ENCODE measurements around the gene KNG1.
"Not testable (repeated sequence)": the region's sequence is repeated elsewhere in the genome, so short reads cannot be mapped to it uniquely, and the experiment has no call there.

KNG1 gene

GRCh38 chr3:186693843-186694242 lies 23.3 kb upstream of the KNG1 start:
- DNase-seq (ENCODE audit: low read depth), result no peak
- TF ChIP-seq, protein P1, sequence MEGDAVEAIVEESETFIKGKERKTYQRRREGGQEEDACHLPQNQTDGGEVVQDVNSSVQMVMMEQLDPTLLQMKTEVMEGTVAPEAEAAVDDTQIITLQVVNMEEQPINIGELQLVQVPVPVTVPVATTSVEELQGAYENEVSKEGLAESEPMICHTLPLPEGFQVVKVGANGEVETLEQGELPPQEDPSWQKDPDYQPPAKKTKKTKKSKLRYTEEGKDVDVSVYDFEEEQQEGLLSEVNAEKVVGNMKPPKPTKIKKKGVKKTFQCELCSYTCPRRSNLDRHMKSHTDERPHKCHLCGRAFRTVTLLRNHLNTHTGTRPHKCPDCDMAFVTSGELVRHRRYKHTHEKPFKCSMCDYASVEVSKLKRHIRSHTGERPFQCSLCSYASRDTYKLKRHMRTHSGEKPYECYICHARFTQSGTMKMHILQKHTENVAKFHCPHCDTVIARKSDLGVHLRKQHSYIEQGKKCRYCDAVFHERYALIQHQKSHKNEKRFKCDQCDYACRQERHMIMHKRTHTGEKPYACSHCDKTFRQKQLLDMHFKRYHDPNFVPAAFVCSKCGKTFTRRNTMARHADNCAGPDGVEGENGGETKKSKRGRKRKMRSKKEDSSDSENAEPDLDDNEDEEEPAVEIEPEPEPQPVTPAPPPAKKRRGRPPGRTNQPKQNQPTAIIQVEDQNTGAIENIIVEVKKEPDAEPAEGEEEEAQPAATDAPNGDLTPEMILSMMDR (IDR thresholded peaks at IDR 0.05; ENCODE audit: low read depth, low read length, missing control alignments), result no peak
- in situ Hi-C loops (cut with HindIII; ENCODE audit: low sequenced_read_pairs), result no loop called here
- H3K4me3 ChIP-seq (ENCODE audit: low read depth, low read length), result no peak overlapping the region

- TF ChIP-seq, protein P1 (IDR thresholded peaks at IDR 0.05; ENCODE audit: low read depth, low read length, missing control alignments), result no peak
- DNase-seq (ENCODE audit: low read depth), result no peak
- in situ Hi-C loops (cut with HindIII; ENCODE audit: low sequenced_read_pairs), result no loop called here
- H3K4me3 ChIP-seq (ENCODE audit: low read depth, low read length), result no peak overlapping the region
Measured at GRCh38 chr3:186694288-186695032, 22.7 kb upstream of the KNG1 start.

GRCh38 chr3:186696522-186696921 lies 20.6 kb upstream of the KNG1 start:
- TF ChIP-seq, protein P1 (IDR thresholded peaks at IDR 0.05; ENCODE audit: low read depth, low read length, missing control alignments), result no peak
- in situ Hi-C loops (cut with HindIII; ENCODE audit: low sequenced_read_pairs), result no loop called here
- DNase-seq (ENCODE audit: low read depth), result no peak
- H3K4me3 ChIP-seq (ENCODE audit: low read depth, low read length), result no peak overlapping the region

- in situ Hi-C loops (cut with HindIII; ENCODE audit: low sequenced_read_pairs), result no loop called here
- DNase-seq (ENCODE audit: low read depth), result no peak
- H3K4me3 ChIP-seq (ENCODE audit: low read depth, low read length), result no peak overlapping the region
- TF ChIP-seq, protein P1 (IDR thresholded peaks at IDR 0.05; ENCODE audit: low read depth, low read length, missing control alignments), result no peak
Measured at GRCh38 chr3:186697510-186697909, 19.6 kb upstream of the KNG1 start.

GRCh38 chr3:186700267-186700666 lies 16.9 kb upstream of the KNG1 start:
- in situ Hi-C loops (cut with HindIII; ENCODE audit: low sequenced_read_pairs), result no loop called here
- no peak for DNase-seq (ENCODE audit: low read depth)
- H3K4me3 ChIP-seq (ENCODE audit: low read depth, low read length), result no peak overlapping the region
- TF ChIP-seq, protein P1 (IDR thresholded peaks at IDR 0.05; ENCODE audit: low read depth, low read length, missing control alignments), result no peak

- DNase-seq (ENCODE audit: low read depth); H3K4me3 ChIP-seq (ENCODE audit: low read depth, low read length); in situ Hi-C loops (cut with HindIII; ENCODE audit: low sequenced_read_pairs): not testable (repeated sequence)
Measured at GRCh38 chr3:186702451-186702850, 14.7 kb upstream of the KNG1 start.

DNA sequence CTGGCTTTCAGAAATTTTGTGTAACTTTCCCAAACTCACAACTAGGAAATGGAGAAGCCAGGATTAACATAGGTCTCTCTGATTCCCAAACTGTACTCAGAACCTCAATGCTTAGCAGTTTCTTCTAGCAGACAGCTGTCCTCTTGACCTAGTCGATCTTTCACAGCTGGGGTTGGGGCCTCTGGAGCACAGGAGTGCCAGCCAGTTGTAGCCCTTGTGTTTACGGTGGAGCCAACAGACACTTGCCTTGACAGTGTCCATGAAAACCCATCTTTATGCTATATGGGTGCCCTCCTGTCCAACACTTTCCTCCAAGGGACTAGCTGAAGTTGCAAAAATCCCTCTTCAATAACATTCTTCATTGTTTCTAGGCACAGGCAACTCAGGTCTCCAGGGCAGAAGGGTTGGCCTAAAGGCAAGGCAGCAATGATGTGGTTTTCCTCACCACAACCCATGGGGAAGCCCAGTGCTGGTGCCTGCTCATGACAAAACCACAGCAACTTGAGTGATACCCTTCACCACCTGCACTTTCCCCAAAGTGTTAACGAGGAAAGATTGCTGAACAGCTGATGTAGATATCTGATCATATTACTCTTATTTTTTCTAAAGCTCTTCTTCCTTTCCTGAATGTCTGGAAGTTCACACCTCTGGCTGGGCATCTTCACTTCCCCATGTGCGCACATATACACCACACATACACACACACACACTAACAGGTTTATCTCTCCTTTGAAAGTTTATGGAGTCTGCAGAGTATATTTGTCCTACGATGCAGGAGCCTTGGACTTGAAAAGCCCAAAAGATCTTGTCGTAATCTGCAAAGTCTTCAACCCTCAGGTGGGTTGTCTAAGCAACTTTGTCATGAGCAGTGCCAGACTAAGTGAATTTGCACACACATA lies 11.0 kb upstream of the KNG1 start:
- DNase-seq (ENCODE audit: low read depth), result no peak
- in situ Hi-C loops (cut with HindIII; ENCODE audit: low sequenced_read_pairs), result no loop called here
- TF ChIP-seq, protein P1 (IDR thresholded peaks at IDR 0.05; ENCODE audit: low read depth, low read length, missing control alignments), result no peak
- H3K4me3 ChIP-seq (ENCODE audit: low read depth, low read length), result no peak overlapping the region
